Natural killer cell (primary cell): Measurements from ENCODE around the gene TOMM70. TPM values are rescaled to one million over a fixed set of nuclear protein-coding genes. Genes with fewer than 3 reads are reported as not detected.
"Not testable (repeated sequence)": the region's sequence is repeated elsewhere in the genome, so short reads cannot be mapped to it uniquely, and the experiment has no call there.

ENCODE experiments used
- ATAC-seq, 3 donors: fragments of 150-1000 bp in 2 of 3; fragments of 200-7000 bp in 1 of 3; cut with Tn5 transposase; 1 replicate in 1 of 3; 2 replicates in 2 of 3; pipeline ENCODE4 v1.10.0; 2021; ENCODE audit warnings: mild to moderate bottlenecking in 2 of 3, moderate library complexity in 2 of 3
- DNase-seq, 2 donors: peaks; one replicate each; pipeline versions ENCODE4 v3.0.0 to v3.0.0-alpha.2; 2013 to 2021; ENCODE audit warnings: mixed read lengths in 1 of 2
- H3K27ac ChIP-seq: one replicate; pipeline ENCODE4 v1.5.1; 2013; ENCODE audit warnings: mild to moderate bottlenecking, low read length
- H3K27me3 ChIP-seq: one replicate; pipeline ENCODE4 v1.6.1; 2013; ENCODE audit warnings: low read length; ENCODE audit not compliant: control insufficient read depth, insufficient read depth
- H3K36me3 ChIP-seq: one replicate; pipeline ENCODE4 v1.6.1; 2013; ENCODE audit warnings: low read length; ENCODE audit not compliant: control insufficient read depth, insufficient read depth
- H3K4me1 ChIP-seq: one replicate; pipeline ENCODE4 v1.6.1; 2013; ENCODE audit warnings: low read length; ENCODE audit not compliant: control insufficient read depth, insufficient read depth
- H3K4me3 ChIP-seq: one replicate; pipeline ENCODE4 v1.5.1; 2013; ENCODE audit warnings: low read length
- H3K9me3 ChIP-seq: one replicate; pipeline ENCODE4 v1.6.1; 2013; ENCODE audit warnings: low read length; ENCODE audit not compliant: control insufficient read depth, insufficient read depth
- H3K27ac Mint-ChIP-seq, 2 donors: one replicate each; pipeline ENCODE4 v1.8.0; 2022; ENCODE audit warnings: mild to moderate bottlenecking in 2 of 2, mixed read lengths in 2 of 2, moderate library complexity in 1 of 2
- H3K27me3 Mint-ChIP-seq, 2 donors: one replicate each; pipeline ENCODE4 v1.8.0; 2022; ENCODE audit warnings: low read depth in 2 of 2, mixed read lengths in 2 of 2
- H3K36me3 Mint-ChIP-seq: one replicate; pipeline ENCODE4 v1.8.0; 2022; ENCODE audit warnings: mixed read lengths
- H3K4me1 Mint-ChIP-seq, 2 donors: one replicate each; pipeline ENCODE4 v1.8.0; 2022; ENCODE audit warnings: mixed read lengths in 2 of 2
- H3K4me3 Mint-ChIP-seq: one replicate; pipeline ENCODE4 v1.8.0; 2022; ENCODE audit warnings: mild to moderate bottlenecking, moderate library complexity, mixed read lengths
- H3K9me3 Mint-ChIP-seq, 2 donors: one replicate each; pipeline ENCODE4 v1.8.0; 2022; ENCODE audit warnings: mixed read lengths in 2 of 2
- WGBS: methylation state at CpG from one replicate; pipeline ENCODE4 v1.1.7; 2013; ENCODE audit warnings: missing lambda C conversion rate; ENCODE audit not compliant: insufficient coverage; 5-methylcytosine and 5-hydroxymethylcytosine counted together
- intact Hi-C: fragments of 100-400 bp; cut with micrococcal nuclease; formaldehyde crosslinking; loops from one replicate; pipeline ENCODE4 v1.14.2; 2022
- total RNA-seq, 4 donors: library from RNA; stranded (reverse); fragments of 120-200 nt in 1 of 4; gene quantifications; one replicate each; pipeline versions ENCODE4 v1.2.3 to v1.2.4, GENCODE V29; 2013 to 2022
- TF ChIP-seq, protein P1 (sequence below): fragments of 200-600 bp; IDR thresholded peaks from one replicate; pipeline ENCODE4 v1.8.0; 2022; ENCODE audit warnings: antibody characterized with exemption

The TOMM70 gene
- total RNA-seq, 3 donors from 2014 or later (not counting 1 experiment from before 2014, with no cell fraction given) = 19.1 to 26.6 (median 24.0) TPM

DNA sequence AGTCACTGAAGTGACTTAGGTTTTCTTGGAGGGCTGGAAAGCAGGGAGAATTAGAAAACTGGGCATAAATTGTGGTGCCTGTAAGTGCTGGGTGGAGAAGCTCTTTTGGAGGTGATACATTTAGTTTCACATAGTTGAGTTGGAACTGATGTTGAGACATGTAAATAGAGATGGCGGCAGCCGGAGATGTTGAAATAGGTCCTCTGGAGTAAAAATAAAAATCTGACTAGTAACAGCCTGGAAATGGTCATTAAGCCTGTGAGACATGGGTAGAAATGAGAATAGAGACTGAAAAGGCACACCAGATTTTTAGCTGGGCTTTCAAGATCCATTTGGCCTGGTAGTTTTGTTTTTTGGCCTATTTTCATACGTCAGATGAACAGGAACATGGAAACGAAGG is 69.2 kb downstream of the TOMM70 start:
- no peaks in the 10 kb centered on the region for H3K27me3 Mint-ChIP-seq
- no peaks in the 10 kb centered on the region for H3K9me3 Mint-ChIP-seq
- intact Hi-C loops = no loop called here
- H3K4me1 Mint-ChIP-seq = peaks cover 8 to 20% of the 10 kb centered on the region in 2 donors
- ATAC-seq (no peak), DNase-seq (no peak)
- Histone ChIP-seq H3K27me3 (no peaks in the 10 kb centered on the region), H3K27ac (no peak overlapping the region), H3K9me3 (no peaks in the 10 kb centered on the region), H3K4me3 (no peak overlapping the region), H3K36me3 (no peaks in the 10 kb centered on the region), H3K4me1 (peaks cover 21% of the 10 kb centered on the region)
- TF ChIP-seq, protein P1, sequence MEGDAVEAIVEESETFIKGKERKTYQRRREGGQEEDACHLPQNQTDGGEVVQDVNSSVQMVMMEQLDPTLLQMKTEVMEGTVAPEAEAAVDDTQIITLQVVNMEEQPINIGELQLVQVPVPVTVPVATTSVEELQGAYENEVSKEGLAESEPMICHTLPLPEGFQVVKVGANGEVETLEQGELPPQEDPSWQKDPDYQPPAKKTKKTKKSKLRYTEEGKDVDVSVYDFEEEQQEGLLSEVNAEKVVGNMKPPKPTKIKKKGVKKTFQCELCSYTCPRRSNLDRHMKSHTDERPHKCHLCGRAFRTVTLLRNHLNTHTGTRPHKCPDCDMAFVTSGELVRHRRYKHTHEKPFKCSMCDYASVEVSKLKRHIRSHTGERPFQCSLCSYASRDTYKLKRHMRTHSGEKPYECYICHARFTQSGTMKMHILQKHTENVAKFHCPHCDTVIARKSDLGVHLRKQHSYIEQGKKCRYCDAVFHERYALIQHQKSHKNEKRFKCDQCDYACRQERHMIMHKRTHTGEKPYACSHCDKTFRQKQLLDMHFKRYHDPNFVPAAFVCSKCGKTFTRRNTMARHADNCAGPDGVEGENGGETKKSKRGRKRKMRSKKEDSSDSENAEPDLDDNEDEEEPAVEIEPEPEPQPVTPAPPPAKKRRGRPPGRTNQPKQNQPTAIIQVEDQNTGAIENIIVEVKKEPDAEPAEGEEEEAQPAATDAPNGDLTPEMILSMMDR = no peak
- peaks cover 8% of the 10 kb centered on the region for H3K36me3 Mint-ChIP-seq
- 96% methylated on average over 4 of the region's 4 CpGs for WGBS
- no peak overlapping the region for H3K4me3 Mint-ChIP-seq
- no peak overlapping the region for H3K27ac Mint-ChIP-seq

- Histone ChIP-seq H3K36me3 (no peaks in the 10 kb centered on the region), H3K27ac (no peak overlapping the region), H3K27me3 (no peaks in the 10 kb centered on the region), H3K4me3 (no peak overlapping the region), H3K4me1 (peaks cover 17% of the 10 kb centered on the region), H3K9me3 (no peaks in the 10 kb centered on the region)
- ATAC-seq (no peak), DNase-seq (no peak)
- TF ChIP-seq, protein P1 = no peak
- Mint-ChIP-seq H3K27me3 (no peaks in the 10 kb centered on the region), H3K27ac (no peak overlapping the region), H3K36me3 (peaks cover 8% of the 10 kb centered on the region), H3K4me3 (no peak overlapping the region), H3K4me1 (peaks cover 8 to 14% of the 10 kb centered on the region in 2 donors), H3K9me3 (no peaks in the 10 kb centered on the region)
- WGBS = 96% methylated on average over 5 of the region's 5 CpGs
- intact Hi-C loops = no loop called here
Observed at GRCh38 chr3:100330651-100331050, 70.2 kb downstream of the TOMM70 start.

GRCh38 chr3:100329800-100330489 is 70.9 kb downstream of the TOMM70 start:
- intact Hi-C loops = no loop called here
- H3K4me1 Mint-ChIP-seq = peaks cover under 1 to 7% of the 10 kb centered on the region in 2 donors
- WGBS = 93% methylated on average over 4 of the region's 4 CpGs

DNA sequence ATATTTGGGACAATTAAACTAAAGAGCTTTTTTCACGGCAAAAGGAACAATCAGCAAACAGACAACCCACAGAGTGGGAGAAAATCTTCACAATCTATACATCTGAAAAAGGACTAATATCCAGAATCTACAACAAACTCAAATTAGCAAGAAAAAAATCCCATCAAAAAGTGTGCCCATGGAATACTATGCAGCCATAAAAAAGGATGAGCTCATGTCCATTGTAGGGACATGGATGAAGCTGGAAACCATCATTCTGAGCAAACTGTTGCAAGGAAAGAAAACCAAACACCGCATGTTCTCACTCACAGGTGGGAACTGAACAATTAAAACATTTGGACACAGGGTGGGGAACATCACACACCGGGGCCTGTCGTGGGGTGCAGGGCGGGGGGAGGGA is 73.5 kb downstream of the TOMM70 start:
- H3K4me3 Mint-ChIP-seq, H3K36me3 ChIP-seq, H3K4me1 ChIP-seq, intact Hi-C loops, H3K9me3 ChIP-seq, H3K27ac Mint-ChIP-seq, H3K4me3 ChIP-seq, H3K4me1 Mint-ChIP-seq, H3K9me3 Mint-ChIP-seq, H3K27ac ChIP-seq, H3K27me3 ChIP-seq, DNase-seq, H3K27me3 Mint-ChIP-seq, ATAC-seq, H3K36me3 Mint-ChIP-seq: not testable (repeated sequence)
- 94% methylated on average over 2 of the region's 5 CpGs for WGBS

More at GRCh38 chr3:100329800-100330489, 70.9 kb downstream of the TOMM70 start:
- no peak overlapping the region for H3K4me3 ChIP-seq
- DNase-seq = no peak
- Mint-ChIP-seq H3K27me3 (no peaks in the 10 kb centered on the region), H3K4me3 (no peak overlapping the region), H3K27ac (no peak overlapping the region), H3K9me3 (no peaks in the 10 kb centered on the region), H3K36me3 (peaks cover 8% of the 10 kb centered on the region)
- no peaks in the 10 kb centered on the region for H3K9me3 ChIP-seq
- H3K4me1 ChIP-seq = peaks cover 10% of the 10 kb centered on the region
- TF ChIP-seq, protein P1 = no peak
- ATAC-seq = no peak
- no peaks in the 10 kb centered on the region for H3K27me3 ChIP-seq
- peaks cover under 1% of the 10 kb centered on the region for H3K36me3 ChIP-seq
- no peak overlapping the region for H3K27ac ChIP-seq
